Fibroblast of skin of right quadriceps (primary cell): ENCODE data around the gene PRSS8.
A peak's percentile ranks its signal among the peaks of the same experiment; 100 is the strongest.
"Not testable (repeated sequence)": the region's sequence is repeated elsewhere in the genome, so short reads cannot be mapped to it uniquely, and the experiment has no call there.

Experiments
- DNase-seq: peaks from one replicate; pipeline ENCODE4 v3.0.0-alpha.2; 2013

PRSS8 gene

DNA sequence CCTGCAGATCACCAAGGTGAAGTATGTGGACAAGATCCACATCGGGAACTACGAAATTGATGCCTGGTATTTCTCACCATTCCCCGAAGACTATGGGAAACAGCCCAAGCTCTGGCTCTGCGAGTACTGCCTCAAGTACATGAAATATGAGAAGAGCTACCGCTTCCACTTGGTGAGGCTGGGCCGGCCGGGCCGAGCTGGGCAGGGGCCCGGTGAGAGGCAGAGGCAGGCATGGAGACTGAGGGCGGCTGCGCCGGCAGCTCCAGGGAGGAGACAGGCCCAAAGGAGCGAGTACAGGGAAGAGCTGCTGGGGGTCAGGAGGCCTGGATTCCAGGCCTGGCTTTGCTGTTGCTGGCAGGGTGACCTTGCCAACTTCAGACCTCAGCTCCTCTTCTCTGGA is 8.3 kb downstream of the PRSS8 start:
- DNase-seq, result no peak

DNA sequence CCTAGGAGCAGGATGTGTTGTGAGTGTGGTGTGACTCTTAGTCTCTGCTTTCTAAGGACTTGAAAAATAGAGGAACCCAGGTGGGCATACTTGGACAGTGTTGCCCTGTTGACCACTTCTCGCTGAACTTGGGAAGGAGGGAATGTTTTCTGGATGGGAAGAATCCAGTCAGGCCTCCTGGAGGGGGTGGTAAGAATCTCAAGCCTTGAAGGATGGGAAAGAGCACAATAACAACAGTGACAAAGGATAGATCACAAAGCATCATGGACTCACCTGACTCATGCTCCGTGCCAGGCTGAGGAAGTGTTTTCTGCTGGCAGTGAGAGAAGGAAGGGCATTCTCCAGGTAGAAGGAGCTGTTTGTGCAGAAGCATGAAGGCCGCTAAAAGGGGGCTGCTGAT is 9.7 kb downstream of the PRSS8 start:
- no peak for DNase-seq

DNA sequence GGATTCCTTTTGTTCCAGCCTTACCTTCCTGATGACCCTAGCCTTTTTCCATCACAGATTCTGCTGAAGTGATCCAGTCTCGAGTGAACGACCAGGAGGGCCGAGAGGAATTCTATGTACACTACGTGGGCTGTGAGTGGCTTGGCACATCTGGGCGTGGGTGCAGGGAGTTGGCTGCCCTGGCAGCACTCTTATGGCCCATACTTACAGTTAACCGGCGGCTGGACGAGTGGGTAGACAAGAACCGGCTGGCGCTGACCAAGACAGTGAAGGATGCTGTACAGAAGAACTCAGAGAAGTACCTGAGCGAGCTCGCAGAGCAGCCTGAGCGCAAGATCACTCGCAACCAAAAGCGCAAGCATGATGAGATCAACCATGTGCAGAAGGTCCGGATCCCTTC is 15.4 kb downstream of the PRSS8 start:
- DNase-seq, result no peak

DNA sequence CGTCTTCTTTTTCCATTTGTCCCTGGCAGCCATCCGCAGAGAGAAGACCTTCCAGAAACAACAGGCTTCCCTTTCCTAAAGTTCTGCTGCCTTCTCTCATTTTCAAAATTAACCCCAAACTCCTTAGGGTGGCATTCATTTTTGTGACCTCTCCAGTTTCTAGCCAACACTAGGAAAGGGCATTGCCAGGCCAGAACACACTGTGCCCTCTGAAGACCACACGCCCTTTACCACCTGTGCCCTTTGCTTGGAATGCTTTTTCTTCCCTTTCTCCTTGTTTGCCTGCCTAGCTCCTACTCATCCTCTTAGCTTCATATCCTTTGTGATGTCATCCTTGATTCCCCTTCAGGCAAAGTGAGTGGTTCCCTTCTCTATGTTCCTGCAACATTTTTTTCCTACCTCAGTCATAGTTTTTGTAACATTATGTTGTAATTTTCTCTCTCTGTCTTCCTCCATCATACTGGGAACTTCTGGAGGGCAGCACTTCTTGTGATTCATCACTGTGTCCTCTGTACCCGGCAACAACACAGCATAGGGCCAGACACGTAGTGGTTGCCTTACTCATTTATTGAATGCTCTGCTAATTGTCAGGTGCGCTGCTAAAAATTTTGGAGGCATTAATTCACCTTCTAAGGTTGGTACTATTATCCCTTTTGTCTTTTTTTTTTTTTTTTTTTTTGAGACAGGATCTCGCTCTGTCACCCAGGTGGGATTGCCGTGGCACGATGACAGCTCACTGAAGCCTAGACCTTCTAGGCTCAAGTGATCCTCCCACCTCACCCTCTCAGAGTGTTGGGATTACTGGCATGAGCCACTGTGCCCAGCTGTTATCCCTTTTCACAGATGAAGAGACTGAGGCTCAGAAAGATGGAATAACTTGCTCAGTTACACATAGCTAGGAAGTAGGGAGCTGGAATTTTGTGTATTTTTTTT is 17.0 kb downstream of the PRSS8 start:
- peak; percentile 40 for DNase-seq

DNA sequence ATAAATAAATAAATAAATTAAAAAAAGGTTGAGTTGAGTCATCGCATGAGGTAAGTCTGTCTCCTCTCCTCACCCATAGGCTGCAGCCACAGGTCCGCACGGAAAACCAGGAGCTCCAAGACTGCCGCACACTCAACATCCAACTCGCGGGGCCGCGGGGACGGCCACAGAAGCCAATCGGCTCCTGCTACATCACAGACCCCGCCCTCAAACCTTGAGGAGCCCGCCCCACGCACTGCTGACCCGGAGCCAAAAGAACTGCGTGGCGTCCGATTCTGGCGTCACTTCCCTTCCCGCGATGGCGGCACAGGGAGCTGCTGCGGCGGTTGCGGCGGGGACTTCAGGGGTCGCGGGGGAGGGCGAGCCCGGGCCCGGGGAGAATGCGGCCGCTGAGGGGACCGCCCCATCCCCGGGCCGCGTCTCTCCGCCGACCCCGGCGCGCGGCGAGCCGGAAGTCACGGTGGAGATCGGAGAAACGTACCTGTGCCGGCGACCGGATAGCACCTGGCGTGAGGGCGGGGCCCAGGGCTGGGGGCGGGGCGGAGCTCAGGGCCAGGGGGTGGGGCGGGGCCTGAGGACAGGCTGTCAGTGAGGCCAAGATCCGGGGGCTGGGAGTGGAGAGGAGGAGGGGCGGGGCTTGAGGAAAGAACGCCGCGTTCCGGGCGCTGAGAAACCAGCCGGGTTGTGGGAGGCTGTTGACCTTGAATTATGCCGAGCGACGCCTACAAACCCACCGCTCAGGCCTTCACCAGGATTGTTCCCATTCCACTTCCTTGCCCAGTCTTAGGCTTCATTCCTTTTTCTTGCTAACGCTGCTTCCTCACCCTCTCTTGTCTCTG is 17.9 kb downstream of the PRSS8 start, which contains the start of gene KAT8:
Gene KAT8 (plus strand): TSS at position 281 of the 839 bp plus-strand sequence. CDS start 18 bp downstream, at position 299.
- DNase-seq, result peak; percentile 98

DNA sequence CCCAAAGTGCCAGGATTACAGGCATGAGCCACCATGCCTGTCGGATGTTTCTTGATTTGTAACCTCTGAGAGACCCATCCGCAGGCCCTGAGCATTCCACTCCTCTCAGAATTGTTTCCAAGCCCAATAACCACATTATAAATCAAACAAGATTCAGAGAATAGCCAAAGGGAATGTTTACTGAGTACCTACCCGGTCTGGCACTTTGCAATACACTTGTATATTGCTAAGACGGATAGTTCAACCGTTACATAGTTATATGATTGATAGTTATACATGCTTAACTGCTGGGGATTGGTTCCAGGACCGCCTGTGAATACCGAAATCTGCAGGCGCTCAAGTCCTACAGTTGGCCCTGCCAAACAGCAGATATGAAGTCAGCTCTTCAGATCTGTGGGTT is 21.1 kb downstream of the PRSS8 start:
- DNase-seq, result no peak

DNA sequence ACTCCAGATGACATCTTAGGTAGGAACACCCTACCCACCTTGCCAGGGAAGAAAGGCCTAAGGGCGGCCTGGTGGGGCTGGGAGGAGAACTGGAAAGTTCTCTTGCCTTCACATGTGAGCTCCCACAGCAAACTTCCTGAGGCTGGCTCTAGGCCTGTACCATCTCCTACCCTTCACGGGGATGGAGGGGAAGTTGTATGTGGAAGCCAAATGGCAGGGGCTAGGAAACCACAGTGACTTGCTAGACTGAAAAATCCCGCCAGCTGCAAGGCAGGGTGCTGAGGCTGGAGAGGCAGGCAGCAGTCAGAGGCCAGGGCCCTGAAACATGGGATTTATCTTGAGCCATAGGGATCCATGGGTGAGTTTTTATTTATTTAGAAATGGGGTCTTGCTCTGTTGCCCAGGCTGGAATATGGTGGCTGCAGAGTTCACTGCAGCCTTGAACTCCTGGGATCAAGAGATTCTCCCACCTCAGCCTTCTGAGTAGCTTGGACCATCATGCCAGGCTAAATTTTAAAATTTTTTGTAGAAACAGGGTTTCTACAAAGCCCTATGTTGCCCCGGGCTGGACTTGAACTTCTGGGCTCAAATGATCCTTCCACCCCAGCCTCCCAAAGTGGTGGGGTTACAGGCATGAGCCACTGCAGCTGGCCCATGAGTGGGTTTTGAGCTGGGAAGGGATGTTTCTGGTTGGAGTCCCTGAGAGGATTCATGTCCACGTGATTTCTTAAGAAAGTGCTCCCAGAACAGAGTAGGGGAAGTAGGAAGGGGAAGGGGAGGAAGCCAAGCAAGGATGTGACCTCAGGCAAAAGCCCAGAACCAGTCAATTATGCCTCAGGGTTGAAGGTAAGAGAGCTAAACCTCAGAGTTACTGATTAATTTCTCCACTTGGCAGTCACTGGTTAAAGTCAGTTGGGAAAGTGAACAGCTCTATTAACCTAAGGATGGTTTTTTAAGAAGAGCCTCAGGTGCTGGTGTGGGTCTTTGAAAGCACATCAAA is 22.1 kb downstream of the PRSS8 start:
- no peak for DNase-seq

DNA sequence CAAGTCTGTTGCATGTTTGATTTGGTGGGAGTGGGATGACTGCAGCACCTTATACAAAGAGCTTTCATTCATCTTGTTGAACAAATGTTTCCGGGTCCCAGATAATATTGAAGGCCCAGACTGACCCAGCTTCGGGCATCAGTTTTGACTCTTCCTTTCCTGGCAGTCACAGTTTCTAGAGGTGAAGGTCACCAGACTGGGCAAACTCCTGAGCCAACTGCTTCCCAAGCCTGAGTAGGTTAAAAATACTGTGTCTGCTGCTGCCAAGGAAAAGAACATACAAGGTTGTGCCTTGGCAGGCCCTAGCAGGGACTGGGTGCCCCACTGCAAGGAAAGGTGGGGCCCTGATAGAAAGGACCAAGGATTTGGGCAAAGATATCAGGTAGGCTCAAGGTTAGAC is 22.8 kb downstream of the PRSS8 start:
- DNase-seq, result no peak

DNA sequence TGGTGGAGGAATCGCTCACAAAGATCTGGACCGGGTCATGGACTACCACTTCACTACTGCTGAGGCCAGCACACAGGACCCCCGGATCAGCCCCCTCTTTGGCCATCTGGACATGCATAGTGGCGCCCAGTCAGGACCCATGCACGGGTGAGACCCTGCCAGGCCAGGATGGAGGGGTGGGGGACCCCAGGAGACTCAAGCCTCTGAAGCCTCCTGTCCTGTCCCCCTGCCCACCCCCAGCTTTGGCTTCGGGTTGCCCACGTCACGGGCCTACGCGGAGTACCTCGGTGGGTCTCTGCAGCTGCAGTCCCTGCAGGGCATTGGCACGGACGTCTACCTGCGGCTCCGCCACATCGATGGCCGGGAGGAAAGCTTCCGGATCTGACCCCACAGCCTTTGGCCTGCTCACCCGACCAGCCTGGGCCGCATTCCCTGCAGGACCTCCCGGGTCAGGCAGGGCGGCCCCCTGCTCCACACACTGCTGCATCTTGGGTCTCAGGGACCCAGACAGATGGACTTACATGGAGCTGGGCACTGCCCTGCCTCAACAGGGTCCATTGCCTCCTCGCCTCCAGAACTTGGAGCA is 23.6 kb downstream of the PRSS8 start:
- DNase-seq, result no peak

DNA sequence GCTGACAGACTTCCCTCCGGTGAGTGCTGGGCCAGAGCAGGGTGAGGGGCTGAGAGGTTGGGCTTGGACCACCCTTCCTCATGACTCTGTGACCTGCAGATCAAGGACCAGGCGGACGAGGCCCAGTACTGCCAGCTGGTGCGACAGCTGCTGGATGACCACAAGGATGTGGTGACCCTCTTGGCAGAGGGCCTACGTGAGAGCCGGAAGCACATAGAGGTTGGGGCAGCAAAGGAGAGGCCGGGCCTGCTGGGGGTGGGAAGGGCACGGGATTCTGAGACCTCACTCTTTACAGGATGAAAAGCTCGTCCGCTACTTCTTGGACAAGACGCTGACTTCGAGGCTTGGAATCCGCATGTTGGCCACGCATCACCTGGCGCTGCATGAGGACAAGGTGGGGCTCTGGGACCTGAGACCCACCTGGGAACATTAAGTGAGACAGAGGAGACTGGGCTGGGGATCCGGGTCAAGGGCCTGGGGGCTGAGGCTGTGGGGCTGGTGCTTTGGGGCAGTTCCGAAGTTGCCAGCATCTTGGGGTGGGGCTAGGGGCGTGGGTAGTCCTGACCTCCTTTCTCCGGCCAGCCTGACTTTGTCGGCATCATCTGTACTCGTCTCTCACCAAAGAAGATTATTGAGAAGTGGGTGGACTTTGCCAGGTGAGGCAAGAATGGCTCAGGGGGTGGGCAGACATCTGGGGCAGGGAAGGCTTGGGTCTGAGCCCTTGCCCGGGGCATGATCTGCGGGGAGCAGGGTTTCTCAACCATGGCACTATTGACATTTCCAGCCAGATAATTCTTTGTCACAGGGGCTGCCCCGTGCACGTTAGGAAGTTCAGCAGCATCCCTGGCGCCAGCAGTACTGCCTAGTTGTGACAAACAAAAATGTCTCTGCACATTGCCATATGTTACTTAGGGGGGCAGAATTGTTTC is 25.2 kb downstream of the PRSS8 start:
- DNase-seq, result no peak

DNA sequence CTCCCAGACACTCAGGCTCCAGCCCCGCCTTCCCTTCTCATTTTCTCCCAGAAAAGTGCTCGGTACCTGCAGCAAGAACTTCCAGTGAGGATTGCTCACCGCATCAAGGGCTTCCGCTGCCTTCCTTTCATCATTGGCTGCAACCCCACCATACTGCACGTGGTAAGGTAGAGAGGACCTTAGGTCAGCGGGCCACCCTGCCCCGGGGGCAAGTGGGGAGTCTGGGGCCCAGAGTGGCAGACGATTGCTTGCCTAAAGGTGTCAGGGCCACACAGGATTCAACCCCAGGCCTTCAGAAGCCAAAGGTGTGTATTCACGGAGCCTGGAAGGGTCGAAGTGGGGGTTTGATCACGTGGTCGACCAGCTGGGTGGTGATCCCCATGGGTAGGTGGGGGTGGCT is 25.9 kb downstream of the PRSS8 start:
- no peak for DNase-seq

DNA sequence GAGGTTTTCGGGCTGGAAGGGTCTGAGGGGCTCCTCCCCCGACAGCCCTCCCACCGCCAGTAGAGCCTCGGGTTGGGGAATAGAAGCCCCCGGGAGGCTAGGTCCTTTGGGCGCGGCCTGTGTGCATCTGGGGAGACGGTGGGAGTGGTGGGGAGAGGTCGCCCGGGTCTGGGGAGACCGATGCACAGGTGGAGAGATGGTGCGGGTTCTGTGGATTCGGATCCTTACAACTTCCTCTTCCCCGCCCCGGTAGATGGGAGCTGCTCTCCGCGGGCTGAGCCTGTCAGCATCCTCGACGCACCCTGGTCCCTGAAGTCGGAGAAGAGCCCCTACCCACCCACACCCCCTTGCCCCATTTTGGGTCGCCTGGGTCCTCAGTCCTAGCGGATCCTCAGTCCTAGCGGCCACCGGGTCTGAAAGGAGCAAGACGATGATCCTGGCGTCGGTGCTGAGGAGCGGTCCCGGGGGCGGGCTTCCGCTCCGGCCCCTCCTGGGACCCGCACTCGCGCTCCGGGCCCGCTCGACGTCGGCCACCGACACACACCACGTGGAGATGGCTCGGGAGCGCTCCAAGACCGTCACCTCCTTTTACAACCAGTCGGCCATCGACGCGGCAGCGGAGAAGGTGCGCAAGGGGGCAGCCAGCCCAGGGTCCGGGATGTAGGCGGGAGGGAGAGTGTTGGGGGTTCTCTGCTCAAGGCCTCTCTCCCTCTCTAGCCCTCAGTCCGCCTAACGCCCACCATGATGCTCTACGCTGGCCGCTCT is 26.6 kb downstream of the PRSS8 start:
- DNase-seq, result no peak

DNA sequence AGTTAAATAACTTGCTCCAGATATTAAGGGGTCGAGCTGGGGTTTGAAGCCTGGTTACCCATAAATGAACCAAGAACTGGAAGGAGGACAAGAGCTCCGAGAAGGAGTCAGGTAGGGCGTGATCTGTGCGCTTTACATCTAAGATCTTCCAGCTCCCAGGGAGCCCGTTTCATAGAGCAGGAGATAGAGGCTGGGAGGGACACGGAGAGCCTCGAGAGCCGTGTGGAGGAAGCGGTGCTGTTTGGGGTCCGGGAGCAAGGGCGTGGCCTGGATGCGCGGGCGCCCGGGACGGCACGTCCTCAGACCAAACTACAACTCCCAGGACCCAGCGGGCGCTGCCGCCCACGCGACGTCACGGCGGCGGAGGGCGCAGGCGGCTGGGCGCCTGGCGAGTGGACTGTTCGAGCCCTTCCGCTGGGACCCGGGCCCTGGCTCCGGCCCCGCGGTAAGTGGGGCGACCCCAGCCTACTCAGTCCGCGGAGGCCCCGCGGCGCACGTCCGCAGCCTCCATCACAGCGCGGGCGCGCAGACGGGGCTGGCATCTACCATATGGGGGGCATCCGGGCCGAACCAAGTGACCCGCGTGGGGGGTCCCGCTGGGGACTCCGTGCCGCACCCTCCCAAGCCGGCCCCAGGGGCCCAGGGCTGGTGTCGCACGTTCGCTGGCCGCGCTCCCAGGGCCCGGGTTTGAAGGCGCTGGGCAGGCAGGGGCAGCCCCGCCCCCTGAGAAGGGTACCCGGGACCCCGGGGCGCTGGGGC is 27.3 kb downstream of the PRSS8 start, which contains the start of gene BCKDK:
Gene BCKDK (plus strand): TSS at position 352 of the 759 bp plus-strand sequence. CDS start 838 bp downstream, outside the sequence.
- DNase-seq, result peak; percentile 72

DNA sequence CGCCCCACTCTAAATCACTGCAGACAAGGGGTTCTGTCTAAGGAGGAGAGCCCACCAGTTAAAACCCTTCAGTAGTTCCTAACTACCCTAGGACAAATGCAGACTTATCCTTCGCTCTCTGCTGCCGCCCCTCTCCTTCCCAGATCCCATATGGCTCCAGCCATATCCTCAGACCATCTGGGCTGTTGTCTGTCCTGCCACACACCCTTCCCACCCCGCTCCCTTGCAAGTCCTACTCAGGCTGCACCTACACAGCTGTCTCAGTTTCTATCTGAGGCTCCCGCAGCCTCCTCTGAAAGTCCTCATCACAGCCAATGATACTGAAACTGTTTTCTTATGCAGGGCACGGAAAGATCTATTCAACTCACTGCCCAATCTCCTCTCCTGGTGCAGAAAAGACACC is 28.1 kb downstream of the PRSS8 start:
- DNase-seq, result no peak

DNA sequence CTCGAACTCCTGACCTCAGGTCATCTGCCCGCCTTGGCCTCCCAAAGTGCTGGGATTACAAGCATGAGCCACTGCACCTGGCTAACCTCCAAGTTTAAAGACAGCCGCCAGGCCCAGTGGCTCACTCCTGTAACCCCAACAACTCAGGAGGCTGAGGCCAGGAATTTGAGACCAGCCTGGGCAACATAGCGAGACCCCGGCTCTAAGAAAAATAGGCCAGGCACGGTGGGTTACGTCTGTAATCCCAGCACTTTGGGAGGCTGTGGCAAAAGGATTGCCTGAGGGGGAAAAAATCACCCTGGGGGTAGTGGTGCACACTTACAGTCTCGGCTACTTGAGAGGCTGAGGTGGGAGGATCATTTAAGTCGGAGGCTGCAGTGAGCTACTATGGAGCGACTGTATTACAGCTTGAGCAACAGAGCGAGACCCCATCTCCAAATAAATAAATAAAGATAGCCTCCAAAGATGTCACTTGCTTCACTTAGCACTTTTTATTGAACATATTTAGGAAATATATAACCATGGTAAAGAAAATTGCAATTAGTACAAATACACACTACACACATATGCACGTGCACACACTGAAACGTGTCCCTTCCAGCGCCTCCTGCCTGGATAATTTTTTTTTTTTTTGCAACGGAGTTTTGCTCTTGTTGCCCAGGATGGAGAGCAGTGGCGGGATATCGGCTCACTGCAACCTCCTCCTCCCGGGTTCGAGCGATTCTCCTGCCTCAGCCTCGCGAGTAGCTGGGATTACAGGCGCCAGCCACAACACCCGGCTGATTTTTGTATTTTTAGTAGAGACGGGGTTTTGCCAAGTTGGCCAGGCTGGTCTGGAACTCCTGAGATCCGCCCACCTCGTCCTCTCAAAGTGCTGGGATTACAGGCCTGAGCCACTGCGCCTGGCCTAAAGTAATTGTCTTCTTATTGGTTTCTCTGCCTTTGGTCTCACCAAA is 28.7 kb downstream of the PRSS8 start:
- no peak for DNase-seq

DNA sequence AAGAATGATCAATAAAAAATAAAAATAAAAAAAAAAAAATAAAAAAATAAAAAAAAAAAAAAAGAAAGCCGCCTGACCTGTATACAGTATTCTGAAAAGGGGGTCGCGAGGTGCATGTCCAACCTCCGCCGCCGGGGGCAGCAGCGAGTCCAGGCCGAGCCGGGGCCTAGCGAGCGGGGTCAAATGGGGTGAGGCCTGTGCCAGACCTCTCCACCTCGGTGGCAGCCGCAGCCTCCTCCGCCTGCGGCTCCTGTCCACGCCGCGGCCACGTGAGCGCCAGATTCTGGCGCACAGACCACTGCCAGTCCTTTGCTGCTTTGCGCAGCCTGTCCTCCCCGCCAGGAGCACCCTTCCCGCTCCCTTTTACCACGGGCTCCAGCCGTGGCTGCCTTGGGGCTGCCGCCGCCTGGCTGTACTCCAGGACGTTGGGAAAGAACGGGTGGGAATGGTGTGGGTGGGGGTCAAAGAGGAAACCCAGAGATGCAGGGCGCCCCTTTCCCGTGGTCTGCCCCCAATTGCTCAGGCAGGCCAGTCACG is 29.8 kb downstream of the PRSS8 start:
- peak; percentile 47 for DNase-seq

DNA sequence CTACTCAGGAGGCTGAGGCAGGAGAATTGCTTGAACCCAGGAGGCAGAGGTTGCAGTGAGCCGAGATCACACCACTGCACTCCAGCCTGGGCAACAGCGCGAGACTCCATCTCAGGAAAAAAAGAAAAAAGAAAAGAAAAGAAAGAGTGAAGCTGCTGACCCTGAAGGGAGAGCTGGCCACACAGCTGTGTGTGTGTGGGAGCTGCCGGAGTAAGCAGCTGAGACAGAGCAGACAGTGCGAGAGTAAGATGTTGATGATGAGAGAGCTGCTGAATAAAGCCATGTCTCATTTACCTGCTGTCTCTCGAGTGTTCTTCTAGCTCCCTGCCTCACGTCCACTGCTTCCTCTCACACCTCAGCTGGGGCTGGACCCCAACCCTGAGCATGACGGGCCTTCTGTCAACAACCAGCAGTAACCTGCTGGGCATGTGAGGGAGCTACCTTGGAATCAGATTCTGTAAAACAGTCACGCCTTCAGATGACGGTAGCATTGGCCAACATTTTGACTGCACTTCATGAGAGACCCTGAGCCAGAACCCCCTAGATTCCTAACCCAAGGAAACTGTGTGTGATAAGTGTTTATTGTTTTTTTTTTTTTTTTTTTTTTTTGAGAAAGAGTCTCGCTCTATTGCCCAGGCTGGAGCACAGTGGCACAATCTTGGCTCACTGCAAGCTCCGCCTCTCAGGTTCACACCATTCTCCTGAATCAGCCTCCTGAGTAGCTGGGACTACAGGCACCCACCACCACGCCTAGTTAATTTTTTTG is 34.5 kb downstream of the PRSS8 start:
- DNase-seq, result not testable (repeated sequence)
